ENCODE data around the gene EHBP1.
"Not testable (repeated sequence)": the region's sequence is repeated elsewhere in the genome, so short reads cannot be mapped to it uniquely, and the experiment has no call there.

EHBP1 gene

GRCh38 chr2:62736899-62737559 lies 31.5 kb downstream of the EHBP1 start:
- DNase-seq = no peak

DNA sequence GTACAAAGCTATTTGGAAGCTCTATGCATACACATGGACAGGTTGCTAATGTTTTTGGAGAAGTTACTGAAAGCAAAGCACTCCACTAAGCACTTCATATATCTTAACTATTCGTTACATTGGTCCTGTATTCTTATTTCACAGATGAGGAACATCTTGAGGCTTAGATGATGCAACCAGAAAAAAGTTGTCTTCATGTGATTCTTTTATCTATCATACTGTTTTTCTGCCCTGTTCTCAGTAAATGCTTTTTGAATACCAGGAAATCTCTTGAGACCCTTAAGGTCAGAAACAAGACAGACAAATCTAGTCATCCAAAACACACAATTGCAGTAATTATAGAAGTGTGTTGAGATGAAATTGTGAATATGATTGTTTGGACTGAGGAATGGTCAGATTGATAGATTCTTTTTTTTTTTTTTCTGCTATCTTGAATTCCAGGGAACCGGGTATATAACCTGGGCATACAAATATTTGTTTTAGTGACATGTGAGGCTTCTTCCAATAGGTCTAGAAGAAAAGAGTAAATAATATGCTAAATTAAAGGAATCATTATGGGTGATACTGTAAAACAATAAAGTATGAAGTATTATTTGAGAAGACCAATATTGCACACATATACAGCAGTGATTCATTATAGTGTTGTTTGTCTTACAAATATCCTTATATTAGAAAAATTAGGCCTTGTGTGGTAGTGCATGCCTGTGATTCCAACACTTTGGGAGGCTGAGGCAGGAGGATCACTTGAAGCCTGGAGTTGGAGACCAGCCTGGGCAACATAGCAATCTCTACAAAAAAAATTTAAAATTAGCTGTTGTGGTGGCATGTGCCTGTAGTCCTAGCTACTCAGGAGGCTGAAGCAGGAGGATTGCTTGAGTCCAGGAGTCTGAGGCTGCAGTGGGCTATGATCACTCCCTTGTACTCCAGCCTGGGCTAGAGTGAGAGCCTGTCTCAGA lies 33.7 kb downstream of the EHBP1 start:
- DNase-seq = no peak

- no peak for DNase-seq
Measured at GRCh38 chr2:62740221-62740620, 34.7 kb downstream of the EHBP1 start.

DNA sequence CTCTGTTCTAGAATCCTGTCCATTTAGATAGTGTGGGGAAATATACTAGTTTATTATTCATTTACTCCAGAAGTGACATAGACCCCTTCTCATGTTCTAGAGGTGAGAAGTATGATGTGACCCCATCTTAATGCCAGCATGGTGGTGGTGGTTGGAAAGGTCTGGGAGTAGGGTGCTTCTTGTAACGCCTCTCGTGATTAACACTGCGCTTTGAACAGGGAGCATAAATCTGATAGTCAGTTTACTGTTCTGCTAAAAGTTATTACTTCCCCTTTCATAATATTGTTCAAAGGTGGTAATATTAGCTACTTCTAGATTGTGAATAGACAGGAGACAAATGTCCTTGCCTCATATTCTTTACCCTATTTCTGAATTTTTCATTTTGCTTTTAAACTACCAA lies 35.6 kb downstream of the EHBP1 start:
- no peak for DNase-seq

DNA sequence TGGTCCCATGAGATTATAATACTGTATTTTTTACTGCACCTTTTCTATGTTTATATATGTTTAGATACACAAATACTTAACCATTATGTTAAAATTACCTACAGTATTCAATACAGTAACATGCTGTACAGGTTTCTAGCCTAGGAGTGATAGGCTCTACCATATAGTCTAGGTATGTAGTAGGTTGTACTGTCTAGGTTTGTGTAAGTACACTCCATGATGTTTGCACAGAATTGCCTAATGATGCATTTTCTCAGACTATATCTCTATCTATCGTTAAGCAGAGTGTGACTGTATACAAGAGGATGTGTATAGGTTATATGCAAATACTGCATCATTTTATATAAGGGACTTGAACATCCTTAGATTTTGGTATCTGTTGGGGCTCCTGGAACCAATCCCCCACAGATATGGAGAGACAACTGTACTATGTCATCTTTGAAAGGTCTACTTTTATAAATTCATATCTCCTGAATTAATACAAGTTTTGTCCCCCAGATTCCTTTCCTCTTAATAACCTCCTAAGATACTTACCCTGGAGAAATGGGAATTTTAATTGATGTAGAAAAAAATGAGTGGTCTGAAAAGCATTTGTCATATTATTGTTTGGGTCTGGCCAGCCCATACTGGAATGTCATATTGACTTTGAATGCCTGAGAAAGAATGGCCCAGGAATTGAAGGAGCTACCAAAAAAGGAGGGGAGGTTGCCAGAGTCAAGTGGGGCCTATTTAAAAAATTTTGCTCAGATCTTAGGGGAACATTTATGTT lies 36.6 kb downstream of the EHBP1 start:
- no peak for DNase-seq

- DNase-seq = no peak
Measured at GRCh38 chr2:62743506-62743905, 38.0 kb downstream of the EHBP1 start.

- no peak for DNase-seq
Measured at GRCh38 chr2:62744603-62745002, 39.1 kb downstream of the EHBP1 start.

DNA sequence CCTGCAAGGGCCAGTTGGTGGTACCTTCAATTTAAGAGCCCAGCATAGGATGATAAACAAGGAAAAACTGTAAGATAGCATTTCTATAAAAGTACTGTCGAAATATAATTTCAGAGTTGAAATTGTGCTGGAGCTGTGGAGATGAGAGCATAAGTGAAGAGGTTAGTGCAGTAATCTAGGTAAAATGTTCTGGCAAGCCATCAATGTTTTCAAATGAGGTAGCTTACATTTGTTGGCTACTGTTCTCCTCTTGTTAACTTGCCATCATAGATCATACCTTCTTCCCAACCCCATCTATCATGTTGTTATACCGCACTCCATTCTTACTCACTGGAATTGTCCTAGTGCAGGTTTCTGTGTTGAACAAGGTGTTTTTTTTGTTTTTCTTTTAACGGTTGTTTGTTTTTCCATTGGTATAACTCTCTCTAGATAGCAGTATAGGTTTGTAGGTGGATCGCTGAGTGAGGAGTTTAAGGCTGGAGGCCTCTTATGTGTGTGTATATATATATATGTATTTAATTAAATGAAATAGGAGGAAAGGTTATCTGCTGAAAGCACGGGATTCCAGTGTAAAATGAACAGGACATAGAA lies 40.5 kb downstream of the EHBP1 start:
- DNase-seq = no peak

DNA sequence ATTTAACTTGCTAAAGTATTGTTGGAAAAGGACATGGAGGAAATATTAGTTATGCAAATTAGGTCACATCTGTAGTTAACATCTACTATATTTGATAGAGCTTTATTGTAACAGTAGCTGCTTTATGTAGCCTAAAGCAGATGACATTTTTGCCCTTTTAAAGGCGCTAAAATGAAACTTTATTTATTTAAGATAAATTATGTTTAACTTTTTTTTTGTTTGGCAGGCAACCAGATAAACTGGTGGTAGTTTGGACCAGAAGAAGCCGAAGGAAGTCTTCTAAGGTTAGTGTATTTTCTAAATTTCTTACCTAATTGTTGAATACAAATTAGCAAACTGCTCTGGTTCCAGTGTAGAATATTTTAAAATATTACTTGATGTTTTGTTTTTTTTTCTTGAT lies 41.7 kb downstream of the EHBP1 start:
- no peak for DNase-seq

GRCh38 chr2:62747876-62748275 lies 42.4 kb downstream of the EHBP1 start:
- no peak for DNase-seq

DNA sequence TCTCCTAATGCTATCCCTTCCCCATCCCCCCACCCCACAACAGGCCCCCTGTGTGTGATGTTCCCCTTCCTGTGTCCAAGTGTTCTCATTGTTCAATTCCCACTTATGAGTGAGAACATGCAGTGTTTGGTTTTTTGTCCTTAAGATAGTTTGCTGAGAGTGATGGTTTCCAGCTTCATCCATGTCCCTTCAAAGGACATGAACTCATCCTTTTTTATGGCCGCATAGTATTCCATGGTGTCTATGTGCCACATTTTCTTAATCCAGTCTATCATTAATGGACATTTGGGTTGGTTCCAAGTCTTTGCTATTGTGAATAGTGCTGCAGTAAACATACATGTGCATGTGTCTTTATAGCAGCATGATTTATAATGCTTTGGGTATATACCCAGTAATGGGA lies 43.6 kb downstream of the EHBP1 start:
- not testable (repeated sequence) for DNase-seq

DNA sequence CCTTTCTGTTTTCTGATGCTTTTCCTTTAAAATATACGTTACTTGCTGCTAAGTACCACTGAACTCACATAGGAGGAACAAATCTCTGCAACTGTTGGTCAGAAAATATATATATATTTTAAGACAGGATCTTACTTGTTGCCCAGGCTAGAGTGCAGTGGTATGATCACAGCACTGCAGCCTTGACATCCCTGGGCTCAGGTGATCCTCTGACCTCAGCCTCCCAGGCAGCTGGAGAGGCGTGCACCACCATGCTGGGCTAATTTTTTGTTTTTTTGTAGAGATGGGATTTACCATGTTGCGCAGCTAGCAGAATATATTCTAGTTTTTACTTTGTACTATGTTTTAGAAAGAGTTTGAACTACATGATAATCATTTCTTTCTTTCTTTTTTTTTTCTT lies 51.5 kb downstream of the EHBP1 start:
- DNase-seq = no peak

- no peak for DNase-seq
Measured at GRCh38 chr2:62760026-62760425, 54.5 kb downstream of the EHBP1 start.

DNA sequence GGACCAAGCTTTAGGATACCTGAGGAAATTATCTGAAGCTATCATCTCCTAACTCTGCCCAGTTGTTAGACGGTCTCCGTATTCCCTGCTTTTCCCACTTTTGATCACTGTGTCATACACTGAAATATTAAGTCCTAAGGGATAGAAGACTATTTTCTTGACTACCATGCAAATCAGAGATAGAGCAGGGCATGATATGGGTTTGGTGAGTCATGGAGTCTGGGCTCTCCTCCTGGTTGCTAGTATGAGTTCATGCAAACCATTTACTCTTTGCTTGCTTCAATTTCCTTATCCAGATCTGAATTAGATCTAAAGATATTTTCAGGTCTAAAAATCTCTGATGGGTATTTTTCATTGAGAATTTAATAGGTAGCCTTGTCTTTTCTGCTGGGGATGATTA lies 55.0 kb downstream of the EHBP1 start:
- no peak for DNase-seq

GRCh38 chr2:62765619-62766376 lies 60.3 kb downstream of the EHBP1 start:
- no peak for DNase-seq

DNA sequence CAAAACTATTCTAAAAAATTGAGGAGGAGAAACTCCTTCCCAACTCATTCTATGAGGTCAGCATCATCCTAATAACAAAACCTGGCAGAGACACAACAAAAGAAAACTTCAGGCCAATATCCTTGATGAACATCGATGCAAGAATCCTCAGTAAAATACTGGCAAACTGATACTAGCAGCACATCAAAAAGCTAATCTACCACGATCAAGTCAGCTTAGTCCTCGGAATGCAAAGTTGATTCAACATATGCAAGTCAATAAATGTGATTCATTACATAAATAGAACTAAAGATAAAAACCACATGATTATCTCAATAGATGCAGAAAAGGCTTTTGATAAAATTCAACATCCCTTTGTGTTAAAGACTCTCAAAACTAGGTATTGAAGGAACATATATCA lies 63.1 kb downstream of the EHBP1 start:
- DNase-seq = no peak

DNA sequence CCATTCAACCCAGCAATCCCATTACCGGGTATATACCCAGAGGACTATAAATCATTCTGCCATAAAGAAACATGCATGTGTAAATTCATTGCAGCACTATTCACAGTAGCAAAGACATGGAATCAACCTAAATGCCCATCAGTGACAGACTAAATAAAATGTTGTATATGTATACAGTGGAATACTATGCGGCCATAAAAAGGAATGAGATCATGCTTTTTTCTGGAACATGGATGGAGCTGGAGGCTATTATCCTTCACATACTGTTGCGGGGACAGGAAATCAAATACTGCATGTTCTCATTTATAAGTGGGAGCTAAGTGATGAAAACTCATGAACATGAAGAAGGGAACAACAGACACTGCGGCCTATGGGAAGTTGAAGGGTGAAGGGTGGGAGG lies 65.1 kb downstream of the EHBP1 start:
- DNase-seq = no peak

- DNase-seq = peak in 1 of 2 donors; percentile 42
Measured at GRCh38 chr2:62774555-62775366, 69.2 kb downstream of the EHBP1 start.

- DNase-seq = no peak
Measured at GRCh38 chr2:62775367-62775668, 69.8 kb downstream of the EHBP1 start.

GRCh38 chr2:62783679-62784078 lies 78.2 kb downstream of the EHBP1 start:
- DNase-seq = no peak

- DNase-seq = no peak
Measured at GRCh38 chr2:62784341-62784740, 78.8 kb downstream of the EHBP1 start.

DNA sequence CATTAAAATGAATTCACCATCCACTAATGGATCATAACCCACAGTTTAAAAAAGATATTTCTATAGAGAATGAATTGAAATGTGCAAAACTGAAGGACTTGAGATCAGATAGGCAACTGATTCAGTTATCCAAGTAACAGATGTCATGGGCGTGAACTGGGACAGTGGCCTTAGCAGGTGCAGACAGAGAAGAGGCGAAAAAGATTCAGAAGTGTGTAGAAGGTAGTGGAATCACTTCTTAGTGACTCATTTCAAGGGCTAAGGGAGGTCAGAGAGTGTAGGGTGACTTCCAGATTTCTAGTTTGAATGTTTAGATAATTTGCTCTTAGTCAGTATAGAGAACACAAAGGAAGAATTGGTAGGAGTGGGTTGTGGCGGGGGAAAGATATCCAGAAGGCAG lies 79.7 kb downstream of the EHBP1 start:
- no peak for DNase-seq

Data from bone marrow (tissue), 2 donors.